ENCODE measurements around the gene ATG4C. TPM values are rescaled to one million over a fixed set of nuclear protein-coding genes. Genes with fewer than 3 reads are reported as not detected.

ATG4C gene
- polyA plus RNA-seq, 1 donor = 19.2 TPM

GRCh38 chr1:62903982-62904855 lies 120.3 kb downstream of the ATG4C start:
- DNase-seq = no peak

- no peak for DNase-seq
Measured at GRCh38 chr1:62904856-62905225, 120.9 kb downstream of the ATG4C start.

- no peak for DNase-seq
Measured at GRCh38 chr1:62905309-62905708, 121.4 kb downstream of the ATG4C start.

DNA sequence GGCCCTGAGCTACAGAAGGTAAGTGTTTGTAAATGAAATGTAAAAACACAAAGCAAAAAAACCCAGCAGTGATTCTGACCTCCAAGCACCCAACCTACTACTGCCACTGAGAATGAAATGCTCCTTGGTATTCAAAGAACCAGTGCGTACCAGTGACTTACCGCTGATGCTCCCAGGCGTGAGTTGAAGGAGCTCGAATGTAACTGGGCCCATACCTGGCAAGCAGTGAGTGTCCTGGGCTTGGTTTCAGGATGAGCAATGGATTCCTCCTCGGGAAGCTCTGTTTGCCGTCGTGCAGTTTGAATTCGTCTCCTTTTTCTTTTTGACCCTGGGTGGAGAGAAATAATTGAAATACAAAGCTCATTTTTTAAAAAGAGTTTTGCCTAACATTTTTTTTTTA lies 121.9 kb downstream of the ATG4C start:
- no peak for DNase-seq

GRCh38 chr1:62906428-62906886 lies 122.5 kb downstream of the ATG4C start:
- DNase-seq = no peak

DNA sequence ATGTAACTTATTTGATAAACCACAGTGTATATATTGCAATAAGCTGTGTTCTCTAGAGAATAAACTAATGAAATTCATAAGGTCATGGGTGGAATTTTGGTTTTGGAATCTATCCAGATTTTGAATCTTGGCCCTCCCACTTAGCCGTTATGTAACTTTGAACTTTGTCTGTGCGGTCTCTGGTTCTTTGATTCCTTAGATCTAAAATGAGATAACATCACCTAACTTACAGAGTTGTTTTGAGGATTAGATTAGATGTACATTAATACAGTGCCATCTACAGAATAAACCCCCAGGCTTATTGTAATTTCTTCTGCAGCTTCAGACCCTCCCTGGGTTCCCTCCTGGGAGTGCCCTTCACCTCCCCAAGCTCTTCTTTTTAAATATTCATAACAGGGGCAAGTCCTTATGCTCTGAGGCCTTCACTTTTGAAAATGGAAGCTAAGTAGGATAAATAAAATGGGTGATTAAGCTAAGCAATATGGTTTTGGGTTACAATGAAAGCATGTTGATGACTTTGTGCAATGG lies 124.3 kb downstream of the ATG4C start:
- no peak for DNase-seq

- no peak for DNase-seq
Measured at GRCh38 chr1:62912028-62912638, 128.2 kb downstream of the ATG4C start.

Other genes starting within 250 kb of the ATG4C start
- gene ANGPTL3, start 186.6 kb upstream of the ATG4C start, polyA plus RNA-seq (ENCODE audit: insufficient read length) = 8.9 TPM
- 74.6 TPM for gene DOCK7, start 95.7 kb upstream of the ATG4C start, polyA plus RNA-seq (ENCODE audit: insufficient read length)

Data from left kidney (tissue), 2 donors.